K562 (cell line): Measurements from ENCODE around the gene MALAT1. TPM values are rescaled to one million over a fixed set of nuclear protein-coding genes. Genes with fewer than 3 reads are reported as not detected.

Source experiments
- ATAC-seq: fragments of 200-7000 bp; cut with Tn5 transposase; 3 replicates; pipeline ENCODE4 v1.9.1; 2020; ENCODE audit warnings: moderate library complexity
- BruUV-seq: library from RNA; stranded (reverse); fragments of 400-500 nt; replicated peaks from 2 replicates; lab custom pipeline; 2021; lab: Mats Ljungman, UMichigan
- CTCF ChIA-PET: fragments of 300-600 bp; formaldehyde crosslinking; extraction: SDS; loops from one replicate; lab custom pipeline; 2021; ENCODE audit warnings: low intra/inter-chr PET ratio; lab: Yijun Ruan, JAX
- POLR2A ChIA-PET: fragments of 300-600, 350-650 bp; sonication (Branson Sonifier 250); formaldehyde crosslinking; extraction: SDS; loops from one replicate; lab custom pipeline; 2021; ENCODE audit warnings: antibody characterized with exemption, inconsistent platforms; lab: Yijun Ruan, JAX
- DNase-seq, 4 experiments: peaks; one replicate each; pipeline versions ENCODE4 v3.0.0 to v3.0.0-alpha.2; 2011 to 2018; ENCODE audit warnings: low spot score in 3 of 4, mixed read lengths in 3 of 4; ENCODE audit errors: extremely low read depth in 1 of 4
- FAIRE-seq: peaks from 2 replicates; lab custom pipeline; 2011; peaks lifted over from hg19 to GRCh38; lab: Jason Lieb, UNC
- H2AFZ ChIP-seq: 2 replicates; pipeline ENCODE4 v1.6.0; 2011; ENCODE audit warnings: low read depth, low read length, control low read depth, inconsistent platforms
- H3K27ac ChIP-seq: fragments of 200-600 bp; 3 replicates; pipeline ENCODE4 v1.8.0; 2011; ENCODE audit warnings: low read depth, mild to moderate bottlenecking, control low read depth, inconsistent platforms, low read length, moderate library complexity, mixed read lengths; ENCODE audit errors: extremely low read depth
- H3K27me3 ChIP-seq, 2 experiments: fragments of 300-600 bp in 1 of 2; 2 replicates in 1 of 2; 3 replicates in 1 of 2; pipeline versions ENCODE4 v1.6.0 to v1.8.0; 2011; ENCODE audit warnings: inconsistent platforms in 2 of 2, low read length in 2 of 2, mild to moderate bottlenecking in 1 of 2, mixed read lengths in 1 of 2, moderate library complexity in 1 of 2; ENCODE audit not compliant: control insufficient read depth in 2 of 2, insufficient read depth in 2 of 2
- H3K36me3 ChIP-seq: fragments of 300-600 bp; 3 replicates; pipeline ENCODE4 v1.8.0; 2011; ENCODE audit warnings: mild to moderate bottlenecking, low read length, inconsistent platforms; ENCODE audit not compliant: control insufficient read depth, insufficient read depth
- H3K4me1 ChIP-seq, 2 experiments: fragments of 200-600 bp in 1 of 2; replicated peaks in 1 of 2; 2 replicates in 1 of 2; 3 replicates in 1 of 2; pipeline versions ENCODE4 v1.5.1 to v1.8.0; 2011; ENCODE audit warnings: inconsistent platforms in 2 of 2, low read length in 2 of 2, mild to moderate bottlenecking in 1 of 2, mixed read lengths in 1 of 2, moderate library complexity in 1 of 2; ENCODE audit not compliant: control insufficient read depth in 2 of 2, insufficient read depth in 2 of 2
- H3K4me2 ChIP-seq: 2 replicates; pipeline ENCODE4 v1.6.1; 2011; ENCODE audit warnings: low read length, control low read depth, inconsistent platforms, mixed read lengths; ENCODE audit not compliant: insufficient read depth
- H3K4me3 ChIP-seq: fragments of 200-600 bp; sonication (generic), shearing (Covaris generic); 2 replicates; pipeline ENCODE4 v1.5.1; 2016; ENCODE audit warnings: control low read depth, inconsistent platforms
- H3K79me2 ChIP-seq: fragments of 200-600 bp; 3 replicates; pipeline ENCODE4 v1.8.0; 2011; ENCODE audit warnings: low read length, inconsistent platforms; ENCODE audit not compliant: control insufficient read depth, insufficient read depth
- H3K9ac ChIP-seq, 2 experiments: 2 replicates each; pipeline versions ENCODE4 v1.6.0 to v1.6.1; 2011; ENCODE audit warnings: low read depth in 2 of 2, low read length in 2 of 2, control low read depth in 1 of 2, inconsistent platforms in 1 of 2, mild to moderate bottlenecking in 1 of 2, mixed read lengths in 1 of 2; ENCODE audit not compliant: insufficient read depth in 1 of 2
- H3K9me1 ChIP-seq: one replicate; pipeline ENCODE4 v1.6.0; 2011; ENCODE audit warnings: inconsistent platforms, mild to moderate bottlenecking, low read length, moderate library complexity; ENCODE audit not compliant: control insufficient read depth, insufficient read depth
- H3K9me3 ChIP-seq: replicated peaks from 2 replicates; pipeline ENCODE4 v1.5.1; 2011; ENCODE audit warnings: low read depth, low read length, inconsistent platforms; ENCODE audit not compliant: control insufficient read depth, insufficient read depth
- H4K20me1 ChIP-seq: replicated peaks from 2 replicates; pipeline ENCODE4 v1.6.1; 2011; ENCODE audit warnings: low read length, inconsistent platforms, mixed read lengths; ENCODE audit not compliant: control insufficient read depth, insufficient read depth
- ARNT ChIP-seq, 2 experiments: fragments of 450-650 bp; IDR thresholded peaks; 2 replicates each; pipeline ENCODE4 v1.6.1; 2016; ENCODE audit warnings: mild to moderate bottlenecking in 1 of 2
- CEBPG ChIP-seq, 3 experiments: fragments of 200-800 bp in 1 of 3; sonication (Bioruptor generic) in 1 of 3; sonication (generic) in 1 of 3; formaldehyde crosslinking in 1 of 3; IDR thresholded peaks in 2 of 3; conservative IDR thresholded peaks in 1 of 3; 2 replicates each; pipeline versions ENCODE4 v1.6.1 to v1.8.0; 2016 to 2022; ENCODE audit warnings: missing compliant biosample characterization in 2 of 3, missing genetic modification characterization in 2 of 3, mild to moderate bottlenecking in 1 of 3, missing genetic modification reagents in 1 of 3
- CREB1 ChIP-seq, 2 experiments: sonication (generic) in 1 of 2; formaldehyde crosslinking in 1 of 2; IDR thresholded peaks; 2 replicates each; pipeline versions ENCODE4 v1.6.1 to v1.8.0; 2012 to 2022; ENCODE audit warnings: inconsistent platforms in 1 of 2, mild to moderate bottlenecking in 1 of 2, missing genetic modification reagents in 1 of 2, moderate library complexity in 1 of 2
- ELF1 ChIP-seq: fragments of 200-800 bp; sonication (Bioruptor generic); IDR thresholded peaks from 2 replicates; pipeline ENCODE4 v1.6.1; 2016; ENCODE audit warnings: missing genetic modification characterization, missing compliant biosample characterization
- HDAC6 ChIP-seq: IDR thresholded peaks from 2 replicates; pipeline ENCODE4 v1.6.1; 2012; ENCODE audit warnings: low read depth, mild to moderate bottlenecking, control low read depth, inconsistent platforms, low read length, moderate library complexity
- HMG20A ChIP-seq: fragments of 450-650 bp; formaldehyde crosslinking; conservative IDR thresholded peaks from 2 replicates; pipeline ENCODE4 v1.4.0; 2020; ENCODE audit warnings: mild to moderate bottlenecking, mixed read lengths
- MED1 ChIP-seq: sonication (generic); formaldehyde crosslinking; IDR thresholded peaks from 2 replicates; pipeline ENCODE4 v1.8.1; 2023; ENCODE audit warnings: missing genetic modification reagents, borderline replicate concordance
- MIER1 ChIP-seq: fragments of 450-650 bp; IDR thresholded peaks from 2 replicates; pipeline ENCODE4 v1.6.1; 2016; ENCODE audit warnings: antibody characterized with exemption, mild to moderate bottlenecking, low read depth
- POLR2H ChIP-seq: IDR thresholded peaks from 2 replicates; pipeline ENCODE4 v1.6.1; 2016; ENCODE audit warnings: missing genetic modification characterization, low read depth, mild to moderate bottlenecking, control low read depth, missing compliant biosample characterization, moderate library complexity
- PTRF ChIP-seq: fragments of 450-650 bp; IDR thresholded peaks from 2 replicates; pipeline ENCODE4 v1.6.1; 2016; ENCODE audit warnings: mild to moderate bottlenecking, missing genetic modification characterization, missing compliant biosample characterization
- RAD21 ChIP-seq, 2 experiments: fragments of 250-450 bp in 1 of 2; fragments of 450-650 bp in 1 of 2; sonication (Bioruptor Pico) in 1 of 2; formaldehyde crosslinking in 1 of 2; IDR thresholded peaks in 1 of 2; conservative IDR thresholded peaks in 1 of 2; 2 replicates each; pipeline versions ENCODE4 v1.4.0 to v1.8.0; 2020 to 2022; ENCODE audit warnings: mild to moderate bottlenecking in 2 of 2, moderate library complexity in 1 of 2
- RB1 ChIP-seq: fragments of 450-650 bp; IDR thresholded peaks from 2 replicates; pipeline ENCODE4 v1.6.1; 2017; ENCODE audit warnings: low read depth, mild to moderate bottlenecking
- RNF219 ChIP-seq: fragments of 250-450 bp; sonication (Bioruptor Pico); IDR thresholded peaks from 2 replicates; pipeline ENCODE4 v1.5.0; 2022; ENCODE audit warnings: mild to moderate bottlenecking
- SAP30 ChIP-seq: fragments of 200-600 bp; sonication (generic); IDR thresholded peaks from 2 replicates; pipeline ENCODE4 v1.6.1; 2012; ENCODE audit warnings: borderline replicate concordance, low read depth, mild to moderate bottlenecking, moderate library complexity, low read length, control low read depth, inconsistent platforms; ENCODE audit not compliant: insufficient read depth, poor library complexity, severe bottlenecking
- STAG1 ChIP-seq: sonication (generic); formaldehyde crosslinking; IDR thresholded peaks from 2 replicates; pipeline ENCODE4 v1.5.0; 2020; ENCODE audit warnings: missing genetic modification reagents, borderline replicate concordance
- TRIM24 ChIP-seq, 2 experiments: fragments of 450-650 bp; IDR thresholded peaks; 2 replicates each; pipeline ENCODE4 v1.6.1; 2016
- YBX1 ChIP-seq: fragments of 450-650 bp; IDR thresholded peaks from 2 replicates; pipeline ENCODE4 v1.7.1; 2016; ENCODE audit warnings: mild to moderate bottlenecking
- WGBS: fragments of 100-300 bp; shearing (Covaris generic); methylation state at CpG from one replicate; pipeline ENCODE4 v1.1.6; 2016; ENCODE audit warnings: low coverage, mixed read lengths; ENCODE audit not compliant: insufficient coverage; ENCODE audit errors: missing lambda C conversion rate; 5-methylcytosine and 5-hydroxymethylcytosine counted together
- in situ Hi-C: fragments of 300-500 bp; cut with MboI; formaldehyde crosslinking; loops from 4 replicates; pipeline ENCODE4 v1.15.0; 2018; ENCODE audit warnings: inconsistent platforms, mixed read lengths
- intact Hi-C: fragments of 100-400 bp; cut with micrococcal nuclease; formaldehyde crosslinking; loops from 2 replicates; pipeline ENCODE4 v1.14.2; 2022
- polyA plus RNA-seq, 8 experiments: library from polyadenylated mRNA; depleted of rRNA in 4 of 8; stranded (reverse) in 5 of 8; unstranded in 3 of 8; fragments of >200 nt; fragmentation: Nextera tagmentation in 2 of 8; fragmentation: Illumina TruSeq in 1 of 8; extraction: Ambion mirVana in 2 of 8; extraction: Trizol in 1 of 8; gene quantifications; 2 replicates each; pipeline versions ENCODE4 v1.2.1 to v1.2.3, GENCODE V29; 2011 to 2014; ENCODE audit warnings: inconsistent platforms in 1 of 8, missing spikeins in 1 of 8
- total RNA-seq, 7 experiments: library from RNA; depleted of rRNA in 6 of 7; stranded (reverse); fragments of >200 nt in 6 of 7; fragmentation: Illumina TruSeq in 2 of 7; extraction: Trizol in 2 of 7; gene quantifications; 2 replicates each; pipeline versions ENCODE4 v1.2.1 to v1.2.3, GENCODE V29; 2011 to 2021; ENCODE audit warnings: low replicate concordance in 1 of 7

MALAT1 gene
- total and polyA plus RNA-seq, 9 of the 15 experiments (the other 6 are each of a cell fraction or from before 2014, with no cell fraction given), result 363 to 8,715 (median 2,351) TPM

- ATAC-seq (peak; percentile 58), DNase-seq (peak in 3 of 4 experiments; percentile 46 to 79 (median 54)), FAIRE-seq (no peak)
- H3K9me1 ChIP-seq, result no peaks in the 10 kb centered on the region
- no peak overlapping the region for H2AFZ ChIP-seq
- intact Hi-C loops, result no loop called here
- no peaks in the 10 kb centered on the region for H3K9me3 ChIP-seq
- H3K79me2 ChIP-seq, result no peaks in the 10 kb centered on the region
- in situ Hi-C loops, result no loop called here
- peak overlapping the region in 1 of 2 experiments; percentile 43; a peak in 1 of 4 replicates for H3K9ac ChIP-seq
- peak overlapping the region; percentile 72 for H3K4me2 ChIP-seq
- H3K27ac ChIP-seq, result peak overlapping the region; percentile 37; the same call in 1 of the 3 replicates
- no peaks in the 10 kb centered on the region for H3K27me3 ChIP-seq
- no peaks in the 10 kb centered on the region for H3K36me3 ChIP-seq
- no peak overlapping the region for H3K4me3 ChIP-seq
- 56% methylated on average over 15 of the region's 17 CpGs for WGBS
- no TSS peak for BruUV-seq
- H3K4me1 ChIP-seq, result peaks cover 48 to 84% of the 10 kb centered on the region in 2 experiments
- CTCF ChIA-PET, result no interaction called here
- POLR2A ChIA-PET, result interaction anchor here (0.6 to 2.8 kb wide), 11 partner anchors 10 to 241 kb away, joined by 3 to 16 read pairs (median 4); partner anchors contain the start of gene MALAT1
- H4K20me1 ChIP-seq, result 0 out of 2 replicates have a peak, but pooled peaks cover 8% of the 10 kb centered on the region
- TF ChIP-seq RB1, result no peak
- no peak for TF ChIP-seq STAG1 (CRISPR knock-in tag)
- 0 out of 2 replicates have a peak, but pooled peaks have one; percentile 58 for TF ChIP-seq HDAC6
- 0 out of 2 replicates have a peak, but pooled peaks have one; percentile 1 for TF ChIP-seq CREB1 (IDR thresholded peaks at IDR 0.05)
- no peak for TF ChIP-seq CREB1 (CRISPR knock-in tag; IDR thresholded peaks at IDR 0.05)
- peak; percentile 5; the same call in 1 of the 2 replicates for TF ChIP-seq CEBPG (CRISPR knock-in tag; IDR thresholded peaks at IDR 0.05)
- no peak for TF ChIP-seq CEBPG (tag; conservative IDR thresholded peaks at IDR 0.05 in 1 of 2, IDR thresholded peaks at IDR 0.05 in 1 of 2)
- 0 out of 2 replicates have a peak, but pooled peaks have one; percentile 67 for TF ChIP-seq YBX1
- TF ChIP-seq ELF1 (tag), result no peak
- no peak for TF ChIP-seq POLR2H
- TF ChIP-seq RNF219 (CRISPR knock-in tag), result no peak
- TF ChIP-seq RAD21 (CRISPR knock-in tag; conservative IDR thresholded peaks at IDR 0.05 in 1 of 2, IDR thresholded peaks at IDR 0.05 in 1 of 2), result peak in 1 of 2 experiments; percentile 40; a peak in 2 of 4 replicates
- TF ChIP-seq HMG20A, result no peak
- 0 out of 4 replicates have a peak, but pooled peaks of 1 of the 2 experiments have one; percentile 19 for TF ChIP-seq ARNT (IDR thresholded peaks at IDR 0.05)
- no peak for TF ChIP-seq MED1 (CRISPR knock-in tag)
- no peak for TF ChIP-seq PTRF
- TF ChIP-seq SAP30, result no peak
- TF ChIP-seq MIER1, result 0 out of 2 replicates have a peak, but pooled peaks have one; percentile 49
- peak; percentile 47 to 68; a peak in 3 of 4 replicates for TF ChIP-seq TRIM24 (IDR thresholded peaks at IDR 0.05)
Observed at GRCh38 chr11:65551572-65552387, 52.9 kb downstream of the MALAT1 start.
